Sigmoid colon (tissue), 4 donors: ENCODE measurements around the gene QARS1.

Experiments
- EP300 ChIP-seq, 4 donors: sonication (generic); formaldehyde crosslinking; IDR thresholded peaks; one replicate each; pipeline ENCODE4 v1.6.1; 2017; ENCODE audit warnings: antibody characterized with exemption in 4 of 4
- POLR2A ChIP-seq, 2 donors: fragments of 450-650 bp; IDR thresholded peaks; one replicate each; pipeline ENCODE4 v1.6.1; 2016; ENCODE audit warnings: antibody characterized with exemption in 2 of 2, mild to moderate bottlenecking in 2 of 2, moderate library complexity in 2 of 2
- POLR2AphosphoS5 ChIP-seq, 4 donors: sonication (generic); formaldehyde crosslinking; IDR thresholded peaks; one replicate each; pipeline ENCODE4 v1.6.1; 2017; ENCODE audit warnings: antibody characterized with exemption in 4 of 4
- TF ChIP-seq, protein P1 (sequence below), 4 experiments: fragments of 450-650 bp in 3 of 4; fragments of 200-600 bp in 1 of 4; IDR thresholded peaks; one replicate each; pipeline ENCODE4 v1.5.1; 2016 to 2019; ENCODE audit warnings: antibody characterized with exemption in 4 of 4, mild to moderate bottlenecking in 3 of 4, moderate library complexity in 2 of 4

DNA sequence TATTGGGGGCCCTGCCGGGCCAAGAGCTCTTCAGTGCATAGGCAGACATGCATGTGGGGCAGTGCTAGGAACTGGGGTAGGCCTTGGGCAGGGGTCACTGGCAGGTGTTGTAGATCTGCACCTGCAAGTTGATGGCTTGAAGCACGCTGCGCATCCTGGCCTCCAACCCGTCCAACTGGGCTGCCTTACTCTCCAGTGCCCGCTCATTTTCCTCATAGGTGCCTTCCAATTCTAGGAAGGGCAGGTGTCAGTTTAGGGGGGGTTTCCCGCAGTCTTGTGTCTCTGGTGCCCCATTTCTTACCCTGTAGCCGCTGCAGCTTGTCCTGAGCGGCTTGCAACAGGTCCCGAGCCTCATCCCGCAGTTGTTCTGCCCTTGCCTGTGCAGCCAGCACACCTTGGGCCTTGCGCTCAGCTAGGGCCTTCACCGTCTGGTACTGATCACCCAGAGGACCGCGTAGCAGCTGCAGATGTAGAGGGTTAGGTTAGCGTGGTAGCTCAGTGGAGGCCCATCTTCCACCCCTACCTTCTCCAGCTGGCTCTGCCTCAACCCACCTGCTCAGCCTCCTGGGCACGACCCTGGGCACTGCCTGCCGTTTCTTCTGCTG, 16.7 kb upstream of the QARS1 start:
- TF ChIP-seq, protein P1, sequence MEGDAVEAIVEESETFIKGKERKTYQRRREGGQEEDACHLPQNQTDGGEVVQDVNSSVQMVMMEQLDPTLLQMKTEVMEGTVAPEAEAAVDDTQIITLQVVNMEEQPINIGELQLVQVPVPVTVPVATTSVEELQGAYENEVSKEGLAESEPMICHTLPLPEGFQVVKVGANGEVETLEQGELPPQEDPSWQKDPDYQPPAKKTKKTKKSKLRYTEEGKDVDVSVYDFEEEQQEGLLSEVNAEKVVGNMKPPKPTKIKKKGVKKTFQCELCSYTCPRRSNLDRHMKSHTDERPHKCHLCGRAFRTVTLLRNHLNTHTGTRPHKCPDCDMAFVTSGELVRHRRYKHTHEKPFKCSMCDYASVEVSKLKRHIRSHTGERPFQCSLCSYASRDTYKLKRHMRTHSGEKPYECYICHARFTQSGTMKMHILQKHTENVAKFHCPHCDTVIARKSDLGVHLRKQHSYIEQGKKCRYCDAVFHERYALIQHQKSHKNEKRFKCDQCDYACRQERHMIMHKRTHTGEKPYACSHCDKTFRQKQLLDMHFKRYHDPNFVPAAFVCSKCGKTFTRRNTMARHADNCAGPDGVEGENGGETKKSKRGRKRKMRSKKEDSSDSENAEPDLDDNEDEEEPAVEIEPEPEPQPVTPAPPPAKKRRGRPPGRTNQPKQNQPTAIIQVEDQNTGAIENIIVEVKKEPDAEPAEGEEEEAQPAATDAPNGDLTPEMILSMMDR (IDR thresholded peaks at IDR 0.05), result no peak
- no peak for TF ChIP-seq POLR2A (IDR thresholded peaks at IDR 0.05)
- TF ChIP-seq EP300 (IDR thresholded peaks at IDR 0.05), result no peak
- TF ChIP-seq POLR2AphosphoS5 (IDR thresholded peaks at IDR 0.05), result no peak
